Skin epidermis (tissue), 12 donors: ENCODE data around the gene FYB2.

Source experiments
- H3K27ac ChIP-seq, 21 experiments: fragments of 200-600 bp; sonication (generic) in 11 of 21; one replicate each; pipeline ENCODE4 v1.5.0; 2020; ENCODE audit warnings: mild to moderate bottlenecking in 3 of 21, inconsistent platforms in 2 of 21, moderate library complexity in 2 of 21
- H3K4me3 ChIP-seq, 7 experiments: fragments of 200-600 bp; sonication (generic) in 2 of 7; one replicate each; pipeline ENCODE4 v1.5.0; 2020; ENCODE audit warnings: inconsistent platforms in 2 of 7, mild to moderate bottlenecking in 2 of 7, moderate library complexity in 1 of 7

Gene FYB2

GRCh38 chr1:56745231-56745630, 74.0 kb downstream of the FYB2 start:
- Histone ChIP-seq H3K4me3 (no peak overlapping the region), H3K27ac (no peak overlapping the region)

GRCh38 chr1:56728964-56729363, 90.2 kb downstream of the FYB2 start:
- H3K4me3 ChIP-seq, result no peak overlapping the region
- H3K27ac ChIP-seq, result no peak overlapping the region

GRCh38 chr1:56726706-56727105, 92.5 kb downstream of the FYB2 start:
- H3K27ac ChIP-seq, result no peak overlapping the region
- H3K4me3 ChIP-seq, result no peak overlapping the region

- Histone ChIP-seq H3K4me3 (no peak overlapping the region), H3K27ac (no peak overlapping the region)
Measured at GRCh38 chr1:56719171-56719570, 100.0 kb downstream of the FYB2 start.

- Histone ChIP-seq H3K4me3 (no peak overlapping the region), H3K27ac (no peak overlapping the region)
Measured at GRCh38 chr1:56715156-56715555, 104.0 kb downstream of the FYB2 start.

- H3K27ac ChIP-seq, result no peak overlapping the region
- no peak overlapping the region for H3K4me3 ChIP-seq
Measured at GRCh38 chr1:56713112-56713511, 106.1 kb downstream of the FYB2 start.

- Histone ChIP-seq H3K27ac (no peak overlapping the region), H3K4me3 (no peak overlapping the region)
Measured at GRCh38 chr1:56712150-56712549, 107.1 kb downstream of the FYB2 start.

- no peak overlapping the region for H3K4me3 ChIP-seq
- no peak overlapping the region for H3K27ac ChIP-seq
Measured at GRCh38 chr1:56710646-56711045, 108.6 kb downstream of the FYB2 start.

GRCh38 chr1:56709995-56710394, 109.2 kb downstream of the FYB2 start:
- Histone ChIP-seq H3K4me3 (no peak overlapping the region), H3K27ac (no peak overlapping the region)

GRCh38 chr1:56709269-56709880, 109.8 kb downstream of the FYB2 start:
- H3K4me3 ChIP-seq, result no peak overlapping the region
- no peak overlapping the region for H3K27ac ChIP-seq

- H3K4me3 ChIP-seq, result no peak overlapping the region
Measured at GRCh38 chr1:56707379-56707778, 111.8 kb downstream of the FYB2 start.

GRCh38 chr1:56703747-56704146, 115.5 kb downstream of the FYB2 start:
- Histone ChIP-seq H3K27ac (no peak overlapping the region), H3K4me3 (no peak overlapping the region)

More at GRCh38 chr1:56707379-56707778, 111.8 kb downstream of the FYB2 start:
- no peak overlapping the region for H3K27ac ChIP-seq

GRCh38 chr1:56696663-56697062, 122.5 kb downstream of the FYB2 start:
- Histone ChIP-seq H3K27ac (no peak overlapping the region), H3K4me3 (no peak overlapping the region)

- Histone ChIP-seq H3K4me3 (no peak overlapping the region), H3K27ac (no peak overlapping the region)
Measured at GRCh38 chr1:56688522-56689026, 130.6 kb downstream of the FYB2 start.

GRCh38 chr1:56686169-56686568, 133.0 kb downstream of the FYB2 start:
- H3K4me3 ChIP-seq, result no peak overlapping the region

GRCh38 chr1:56683569-56683968, 135.6 kb downstream of the FYB2 start:
- Histone ChIP-seq H3K27ac (no peak overlapping the region), H3K4me3 (no peak overlapping the region)

More at GRCh38 chr1:56686169-56686568, 133.0 kb downstream of the FYB2 start:
- no peak overlapping the region for H3K27ac ChIP-seq

GRCh38 chr1:56676571-56677035, 142.6 kb downstream of the FYB2 start:
- H3K27ac ChIP-seq, result no peak overlapping the region
- H3K4me3 ChIP-seq, result no peak overlapping the region

- Histone ChIP-seq H3K4me3 (no peak overlapping the region), H3K27ac (no peak overlapping the region)
Measured at GRCh38 chr1:56675763-56676162, 143.4 kb downstream of the FYB2 start.

- H3K4me3 ChIP-seq, result no peak overlapping the region
- H3K27ac ChIP-seq, result no peak overlapping the region
Measured at GRCh38 chr1:56672579-56672978, 146.6 kb downstream of the FYB2 start.

- H3K4me3 ChIP-seq, result no peak overlapping the region
- H3K27ac ChIP-seq, result no peak overlapping the region
Measured at GRCh38 chr1:56671542-56671941, 147.7 kb downstream of the FYB2 start.

- H3K4me3 ChIP-seq, result no peak overlapping the region
- H3K27ac ChIP-seq, result no peak overlapping the region
Measured at GRCh38 chr1:56671085-56671484, 148.1 kb downstream of the FYB2 start.

- no peak overlapping the region for H3K4me3 ChIP-seq
- no peak overlapping the region for H3K27ac ChIP-seq
Measured at GRCh38 chr1:56670350-56670749, 148.9 kb downstream of the FYB2 start.
